OCI-LY1 (cell line): ENCODE measurements around the gene PLD1.

Source experiments
- H2AFZ ChIP-seq: fragments of 200-600 bp; sonication (generic), shearing (Covaris generic); 2 replicates; pipeline ENCODE4 v1.6.0; 2014; ENCODE audit warnings: antibody characterized with exemption, mild to moderate bottlenecking, low read length
- H3F3A ChIP-seq: fragments of 200-600 bp; sonication (generic), shearing (Covaris generic); 2 replicates; pipeline ENCODE4 v1.6.0; 2014; ENCODE audit warnings: mild to moderate bottlenecking, antibody characterized with exemption, low read length, moderate library complexity; ENCODE audit not compliant: insufficient read depth
- H3K27ac ChIP-seq: fragments of 200-600 bp; sonication (generic); 2 replicates; pipeline ENCODE4 v1.5.1; 2014; ENCODE audit warnings: low read length, mixed run types, mild to moderate bottlenecking, low read depth; ENCODE audit not compliant: poor library complexity, severe bottlenecking
- H3K27me3 ChIP-seq: fragments of 200-600 bp; sonication (generic); 2 replicates; pipeline ENCODE4 v1.6.0; 2014; ENCODE audit warnings: antibody characterized with exemption, mild to moderate bottlenecking, low read length, moderate library complexity; ENCODE audit not compliant: insufficient read depth
- H3K36me3 ChIP-seq: fragments of 200-600 bp; sonication (generic); 2 replicates; pipeline ENCODE4 v1.6.1; 2014; ENCODE audit warnings: mild to moderate bottlenecking, antibody characterized with exemption, low read length, moderate library complexity, mixed read lengths; ENCODE audit not compliant: insufficient read depth
- H3K4me1 ChIP-seq: fragments of 200-600 bp; sonication (generic); 2 replicates; pipeline ENCODE4 v1.5.1; 2014; ENCODE audit warnings: mild to moderate bottlenecking, low read length, moderate library complexity; ENCODE audit not compliant: insufficient read depth, severe bottlenecking
- H3K4me2 ChIP-seq: fragments of 200-600 bp; sonication (generic), shearing (Covaris generic); 2 replicates; pipeline ENCODE4 v1.6.1; 2014; ENCODE audit warnings: low read length
- H3K4me3 ChIP-seq: fragments of 200-600 bp; sonication (generic); 2 replicates; pipeline ENCODE4 v1.5.1; 2014; ENCODE audit warnings: low read length, low read depth, mild to moderate bottlenecking, mixed read lengths; ENCODE audit not compliant: poor library complexity, severe bottlenecking
- H3K79me2 ChIP-seq: fragments of 200-600 bp; shearing (Covaris generic); 2 replicates; pipeline ENCODE4 v1.6.1; 2016; ENCODE audit warnings: mixed run types, low read length, mixed read lengths; ENCODE audit not compliant: insufficient read depth
- H3K9ac ChIP-seq: fragments of 200-600 bp; sonication (generic), shearing (Covaris generic); 2 replicates; pipeline ENCODE4 v1.6.1; 2014; ENCODE audit warnings: mild to moderate bottlenecking, low read length, mixed read lengths
- H3K9me2 ChIP-seq: fragments of 200-600 bp; sonication (generic), shearing (Covaris generic); 2 replicates; pipeline ENCODE4 v1.6.1; 2014; ENCODE audit warnings: low read depth, mild to moderate bottlenecking, low read length, mixed read lengths
- H3K9me3 ChIP-seq: fragments of 200-600 bp; shearing (Covaris generic); 2 replicates; pipeline ENCODE4 v1.6.1; 2014; ENCODE audit warnings: low read length, mixed read lengths
- H4K20me1 ChIP-seq: fragments of 200-600 bp; sonication (generic), shearing (Covaris generic); 2 replicates; pipeline ENCODE4 v1.6.0; 2016; ENCODE audit warnings: mild to moderate bottlenecking, low read length; ENCODE audit not compliant: insufficient read depth
- EZH2 ChIP-seq: fragments of 200-600 bp; sonication (generic), shearing (Covaris generic); IDR thresholded peaks from 2 replicates; pipeline ENCODE4 v1.8.0; 2017; ENCODE audit warnings: borderline replicate concordance, mixed run types, mild to moderate bottlenecking, antibody characterized with exemption, low read length, moderate library complexity, mixed read lengths
- TF ChIP-seq, protein P1 (sequence below): fragments of 200-600 bp; sonication (generic), shearing (Covaris generic); IDR thresholded peaks from 2 replicates; pipeline ENCODE4 v1.5.1; 2017; ENCODE audit warnings: mild to moderate bottlenecking, antibody characterized with exemption, low read length, moderate library complexity, mixed read lengths

PLD1 gene

DNA sequence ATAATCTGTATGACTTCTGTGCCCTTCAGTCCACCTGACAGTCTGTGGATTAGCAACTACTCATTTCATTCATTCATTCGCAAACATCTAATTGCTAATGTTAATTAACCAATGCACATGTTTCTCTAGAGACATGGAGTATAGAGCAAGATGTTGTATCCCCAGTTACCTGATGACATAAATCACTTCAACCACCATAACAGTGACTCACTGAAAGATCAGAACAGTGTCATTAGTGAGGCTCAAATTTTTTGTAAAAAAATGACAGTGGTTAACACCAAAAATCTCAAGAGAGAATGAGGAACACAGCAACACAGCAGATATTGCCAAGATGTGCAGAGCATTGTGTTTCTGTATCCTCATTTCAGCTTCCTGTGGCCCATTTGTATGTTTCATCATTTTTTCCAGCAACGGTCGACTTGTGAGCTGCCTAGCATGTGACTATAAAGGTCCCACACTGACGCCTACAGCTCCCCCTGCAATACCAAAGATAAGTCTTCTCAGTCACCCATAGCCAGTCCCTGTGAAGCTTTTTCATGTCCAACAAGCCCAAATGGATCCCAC lies 3.7 kb upstream of the PLD1 start:
- H3K4me2 ChIP-seq, result no peak overlapping the region
- no peaks in the 10 kb centered on the region for H3F3A ChIP-seq
- H2AFZ ChIP-seq, result no peak overlapping the region

DNA sequence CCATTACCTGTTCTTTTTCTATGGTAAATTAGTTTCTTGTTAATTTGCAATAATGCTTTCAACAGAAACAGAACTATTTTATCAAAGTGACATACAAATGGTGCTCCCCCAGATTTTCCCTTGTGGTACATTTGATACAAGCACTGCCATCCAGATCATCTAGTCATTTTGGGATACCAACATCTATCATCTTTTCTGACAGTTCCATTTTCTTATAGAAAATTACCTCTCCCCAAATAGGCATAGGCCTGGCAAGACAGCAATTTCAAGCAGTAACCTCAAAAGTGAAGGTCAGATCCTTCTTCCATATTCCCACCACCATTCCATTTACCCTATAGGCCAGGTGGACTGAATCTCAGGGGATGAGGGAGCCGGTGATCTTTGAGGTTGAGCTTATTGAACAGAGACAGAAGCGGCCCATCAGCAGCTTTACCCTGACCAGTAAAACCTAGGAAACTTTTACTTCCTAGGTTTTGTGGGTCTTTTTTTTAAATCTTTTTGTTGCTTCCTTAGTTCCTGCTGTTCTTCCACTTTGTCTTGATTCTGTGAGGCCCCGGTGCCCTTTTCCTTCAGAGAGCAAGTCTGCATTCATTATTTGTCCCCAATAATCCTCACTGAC lies 3.1 kb upstream of the PLD1 start:
- no peak overlapping the region for H3K4me3 ChIP-seq
- no peaks in the 10 kb centered on the region for H3K36me3 ChIP-seq
- no peaks in the 10 kb centered on the region for H3K27me3 ChIP-seq
- no peak overlapping the region for H2AFZ ChIP-seq
- no peak overlapping the region for H3K9ac ChIP-seq
- no peak overlapping the region for H3K27ac ChIP-seq
- no peaks in the 10 kb centered on the region for H3K9me3 ChIP-seq
- no peaks in the 10 kb centered on the region for H3K9me2 ChIP-seq
- no peak overlapping the region for H3K4me2 ChIP-seq
- H3F3A ChIP-seq, result no peaks in the 10 kb centered on the region
- no peaks in the 10 kb centered on the region for H3K79me2 ChIP-seq
- no peaks in the 10 kb centered on the region for H4K20me1 ChIP-seq
- no peaks in the 10 kb centered on the region for H3K4me1 ChIP-seq
- TF ChIP-seq, protein P1, sequence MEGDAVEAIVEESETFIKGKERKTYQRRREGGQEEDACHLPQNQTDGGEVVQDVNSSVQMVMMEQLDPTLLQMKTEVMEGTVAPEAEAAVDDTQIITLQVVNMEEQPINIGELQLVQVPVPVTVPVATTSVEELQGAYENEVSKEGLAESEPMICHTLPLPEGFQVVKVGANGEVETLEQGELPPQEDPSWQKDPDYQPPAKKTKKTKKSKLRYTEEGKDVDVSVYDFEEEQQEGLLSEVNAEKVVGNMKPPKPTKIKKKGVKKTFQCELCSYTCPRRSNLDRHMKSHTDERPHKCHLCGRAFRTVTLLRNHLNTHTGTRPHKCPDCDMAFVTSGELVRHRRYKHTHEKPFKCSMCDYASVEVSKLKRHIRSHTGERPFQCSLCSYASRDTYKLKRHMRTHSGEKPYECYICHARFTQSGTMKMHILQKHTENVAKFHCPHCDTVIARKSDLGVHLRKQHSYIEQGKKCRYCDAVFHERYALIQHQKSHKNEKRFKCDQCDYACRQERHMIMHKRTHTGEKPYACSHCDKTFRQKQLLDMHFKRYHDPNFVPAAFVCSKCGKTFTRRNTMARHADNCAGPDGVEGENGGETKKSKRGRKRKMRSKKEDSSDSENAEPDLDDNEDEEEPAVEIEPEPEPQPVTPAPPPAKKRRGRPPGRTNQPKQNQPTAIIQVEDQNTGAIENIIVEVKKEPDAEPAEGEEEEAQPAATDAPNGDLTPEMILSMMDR, result no peak
- no peak for TF ChIP-seq EZH2

More for the DNA sequence above, 3.7 kb upstream of the PLD1 start:
- Histone ChIP-seq H3K36me3 (no peaks in the 10 kb centered on the region), H3K4me3 (no peak overlapping the region), H3K9me2 (no peaks in the 10 kb centered on the region), H3K4me1 (no peaks in the 10 kb centered on the region), H4K20me1 (no peaks in the 10 kb centered on the region), H3K27ac (no peak overlapping the region), H3K9me3 (no peaks in the 10 kb centered on the region), H3K79me2 (no peaks in the 10 kb centered on the region), H3K27me3 (no peaks in the 10 kb centered on the region), H3K9ac (no peak overlapping the region)
- TF ChIP-seq EZH2, result no peak
- TF ChIP-seq, protein P1, result no peak

DNA sequence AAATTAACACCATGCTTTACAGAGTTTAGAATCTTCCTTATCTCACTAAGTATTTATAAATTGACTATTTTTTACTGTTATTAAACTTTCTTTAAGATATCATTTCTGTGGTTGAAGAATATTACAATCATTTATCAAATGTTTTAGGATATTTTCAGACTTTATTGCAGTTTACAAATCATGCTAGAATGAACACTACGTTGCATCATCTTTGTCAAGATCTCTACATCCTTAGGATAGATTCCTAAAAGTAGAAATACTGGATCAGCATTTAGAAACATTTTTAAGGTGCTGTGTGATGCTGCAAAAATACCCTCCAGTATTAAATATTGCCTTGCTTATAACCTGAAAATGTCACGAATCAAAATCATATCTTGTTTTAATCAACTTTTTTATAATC lies 2.5 kb upstream of the PLD1 start:
- Histone ChIP-seq H3F3A (no peaks in the 10 kb centered on the region), H2AFZ (no peak overlapping the region), H3K9me3 (no peaks in the 10 kb centered on the region), H3K4me2 (no peak overlapping the region), H3K4me3 (no peak overlapping the region), H3K4me1 (no peaks in the 10 kb centered on the region), H3K9me2 (no peaks in the 10 kb centered on the region), H3K9ac (no peak overlapping the region), H3K27ac (no peak overlapping the region), H3K36me3 (no peaks in the 10 kb centered on the region), H4K20me1 (no peaks in the 10 kb centered on the region), H3K27me3 (no peaks in the 10 kb centered on the region), H3K79me2 (no peaks in the 10 kb centered on the region)
- TF ChIP-seq, protein P1, result no peak
